Measurements from ENCODE around the gene UBE3D.
"Not testable (repeated sequence)": the region's sequence is repeated elsewhere in the genome, so short reads cannot be mapped to it uniquely, and the experiment has no call there.

The UBE3D gene

DNA sequence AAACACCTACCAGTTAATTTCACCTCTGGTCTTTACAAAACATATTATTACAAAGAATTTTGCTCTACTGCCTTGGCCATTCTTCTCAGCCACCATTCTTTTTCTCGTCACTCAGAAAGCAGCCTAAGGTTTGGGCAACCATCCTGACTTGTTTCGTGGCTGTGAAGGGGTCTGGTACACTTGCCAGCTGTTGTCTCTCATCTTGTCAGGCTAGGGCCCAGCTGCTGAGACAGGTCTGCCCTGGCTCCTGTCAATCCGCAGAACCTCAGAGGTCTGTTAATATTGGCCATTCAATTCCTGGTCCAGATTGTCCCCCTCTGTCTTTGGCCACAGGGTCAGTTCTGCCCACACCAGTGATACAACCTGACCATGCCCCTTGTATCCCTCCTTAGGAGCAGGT lies 197.7 kb downstream of the UBE3D start:
- DNase-seq, result no peak

DNA sequence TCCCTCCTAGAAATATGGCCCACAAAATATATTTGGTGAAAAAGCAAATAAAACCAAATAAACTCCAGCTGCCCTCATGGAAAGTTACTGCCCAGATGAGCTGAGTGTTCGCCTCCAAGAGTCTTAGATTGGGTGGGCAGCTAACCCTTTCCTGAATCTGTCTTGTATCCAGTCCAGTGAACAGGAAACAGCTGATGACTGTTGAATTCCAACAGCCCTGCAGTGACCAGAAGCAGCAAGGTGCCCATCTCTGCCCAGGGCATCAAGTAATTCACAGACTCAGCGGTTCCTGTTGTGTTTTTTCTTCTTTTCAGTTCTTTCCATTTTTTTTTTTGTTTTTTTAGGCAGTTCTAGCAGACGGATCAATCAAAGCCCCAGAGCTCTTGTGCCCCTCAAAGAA lies 199.2 kb downstream of the UBE3D start:
- DNase-seq, result no peak

DNA sequence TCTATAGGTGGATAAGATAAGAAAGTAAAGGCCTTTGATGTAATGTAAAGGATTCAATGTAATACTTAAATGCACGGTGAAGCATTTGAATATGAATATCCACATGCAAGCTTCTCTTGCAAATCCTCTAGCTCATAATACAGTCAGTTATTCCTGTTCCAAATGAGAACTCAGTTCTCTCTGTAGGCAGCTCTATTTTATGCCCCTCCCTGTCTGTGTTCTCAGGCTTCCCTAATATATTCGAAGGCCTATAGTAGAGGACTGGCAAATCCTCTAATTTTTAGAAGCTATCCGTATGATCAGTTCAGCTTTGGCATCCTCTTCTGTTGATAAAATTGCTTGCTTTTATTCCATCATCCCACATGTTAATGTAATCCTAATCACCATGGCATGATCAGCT lies 200.2 kb downstream of the UBE3D start:
- no peak for DNase-seq

DNA sequence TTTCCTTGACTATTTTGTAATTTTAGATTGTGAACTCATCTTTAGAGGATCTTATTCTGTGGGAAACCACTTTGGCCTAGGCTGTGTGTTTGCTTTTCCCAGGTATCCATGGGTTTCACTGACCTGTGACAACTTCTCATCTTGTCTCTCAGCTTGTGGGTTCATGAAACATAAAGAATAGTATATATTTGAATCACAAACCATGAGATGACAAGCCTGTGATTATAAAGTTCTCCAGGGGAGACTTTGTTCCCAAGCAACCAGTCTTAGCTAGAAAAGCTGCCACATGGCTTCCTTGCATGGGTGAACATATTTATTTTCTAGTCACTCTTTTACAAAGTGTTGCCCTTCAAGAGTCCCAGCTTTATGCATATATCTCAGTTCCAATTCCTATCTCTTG lies 201.9 kb downstream of the UBE3D start:
- DNase-seq, result no peak

DNA sequence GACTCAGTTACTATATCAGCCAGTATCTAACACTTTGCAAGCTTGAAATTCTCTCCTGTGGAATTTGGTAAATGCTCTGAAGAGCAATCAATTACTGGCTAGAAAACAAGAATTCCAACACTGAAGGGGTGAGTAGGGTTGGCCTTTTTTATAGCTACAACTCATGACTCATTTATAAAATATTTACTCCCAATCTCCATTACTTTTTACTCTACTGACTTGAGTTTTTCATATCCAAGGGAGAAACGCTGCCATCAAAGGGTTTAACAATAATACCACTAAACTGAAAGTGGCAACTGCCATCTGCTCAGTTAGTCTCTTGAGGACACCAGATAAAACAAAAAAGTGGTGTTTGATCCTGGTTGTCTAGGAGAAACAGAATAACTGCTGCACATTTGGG lies 203.1 kb downstream of the UBE3D start:
- DNase-seq, result no peak

DNA sequence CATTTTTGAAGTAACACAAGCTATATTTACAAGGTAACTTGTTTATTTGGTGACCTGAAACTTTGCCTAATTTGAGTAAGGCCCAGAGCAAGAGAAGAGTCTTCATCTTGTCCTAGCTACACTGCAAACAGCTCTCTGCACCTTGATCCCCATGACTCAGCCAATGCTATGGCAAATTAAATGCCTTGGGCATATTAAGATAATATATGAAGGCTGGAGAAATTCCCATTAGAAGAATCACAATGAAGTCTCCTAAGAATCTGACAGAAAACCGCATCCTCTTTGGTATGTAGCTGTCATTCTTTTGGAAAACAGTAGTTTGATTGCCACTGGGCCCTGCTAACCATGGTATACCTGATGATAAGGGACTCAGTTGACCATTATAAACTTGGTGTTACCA lies 204.5 kb downstream of the UBE3D start:
- no peak for DNase-seq

DNA sequence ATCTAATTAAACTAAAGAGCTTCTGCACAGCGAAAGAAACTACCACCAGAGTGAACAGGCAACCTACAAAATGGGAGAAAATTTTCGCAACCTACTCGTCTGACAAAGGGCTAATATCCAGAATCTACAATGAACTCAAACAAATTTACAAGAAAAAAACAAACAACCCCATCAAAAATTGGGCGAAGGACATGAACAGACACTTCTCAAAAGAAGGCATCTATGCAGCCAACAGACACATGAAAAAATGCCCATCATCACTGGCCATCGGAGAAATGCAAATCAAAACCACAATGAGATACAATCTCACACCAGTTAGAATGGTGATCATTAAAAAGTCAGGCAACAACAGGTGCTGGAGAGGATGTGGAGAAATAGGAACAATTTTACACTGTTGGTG lies 209.6 kb downstream of the UBE3D start:
- not testable (repeated sequence) for DNase-seq

DNA sequence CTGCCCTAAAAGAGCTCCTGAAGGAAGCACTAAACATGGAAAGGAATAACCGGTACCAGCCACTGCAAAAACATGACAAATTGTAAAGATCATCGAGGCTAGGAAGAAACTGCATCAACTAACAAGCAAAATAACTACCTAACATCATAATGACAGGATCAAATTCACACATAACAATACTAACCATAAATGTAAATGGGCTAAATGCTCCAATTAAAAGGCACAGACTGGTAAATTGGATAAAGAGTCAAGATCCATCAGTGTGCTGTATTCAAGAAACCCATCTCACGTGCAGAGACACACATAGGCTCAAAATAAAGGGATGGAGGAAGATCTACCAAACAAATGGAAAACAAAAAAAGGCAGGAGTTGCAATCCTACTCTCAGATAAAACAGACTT lies 212.7 kb downstream of the UBE3D start:
- DNase-seq, result not testable (repeated sequence)

DNA sequence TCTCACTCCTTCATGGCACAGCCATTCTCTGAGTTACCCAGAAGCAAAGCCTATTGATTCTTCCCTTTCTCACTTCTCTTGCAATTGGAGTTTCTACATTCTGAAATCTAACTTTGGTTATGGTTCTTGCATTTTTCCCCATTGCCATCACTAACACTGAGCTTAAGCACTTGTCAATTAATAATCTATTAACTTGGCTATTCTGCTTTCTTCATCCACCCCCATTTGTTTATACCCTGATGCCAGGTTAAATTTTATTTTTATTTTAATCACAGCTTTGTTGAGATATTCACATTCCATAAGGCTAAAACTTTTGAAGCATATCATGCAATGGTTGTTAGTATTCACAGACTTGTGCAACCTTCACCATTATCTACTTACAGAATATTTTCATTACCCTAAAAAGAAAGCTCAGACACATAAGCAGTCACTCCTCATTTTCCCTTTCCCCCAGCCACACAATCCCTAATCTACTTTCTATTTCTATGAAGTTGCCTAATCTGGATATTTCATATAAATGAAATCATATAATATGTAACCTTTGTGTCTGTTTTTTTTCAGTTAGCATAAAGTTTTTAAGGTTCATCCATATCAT lies 222.3 kb downstream of the UBE3D start:
- no peak for DNase-seq

DNA sequence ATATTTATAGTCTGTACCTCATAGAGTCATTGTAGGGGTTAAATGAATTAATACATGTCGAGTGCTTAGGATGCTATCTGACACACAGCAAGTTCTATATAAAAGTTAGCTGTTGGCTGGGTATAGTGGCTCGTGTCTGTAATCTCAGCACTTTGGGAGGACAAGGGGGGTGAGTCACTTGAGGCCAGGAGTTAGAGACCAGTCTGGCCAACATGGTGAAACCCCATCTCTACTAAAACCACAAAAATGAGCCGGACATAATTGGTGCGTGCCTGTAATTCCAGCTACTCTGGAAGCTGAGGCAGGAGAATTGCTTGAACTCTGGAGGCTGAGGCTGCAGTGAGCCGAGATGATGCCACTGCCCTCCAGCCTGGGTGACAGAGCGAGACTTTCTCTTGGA lies 222.9 kb downstream of the UBE3D start:
- no peak for DNase-seq

All from stimulated activated naive CD4-positive, alpha-beta T cell treated with Interleukin-2 at 50 U/mL for 16 hours (primary cell).